GM23338 (cell line): ENCODE data around the gene ATXN3.

Experiments
- CREB1 ChIP-seq: fragments of 250-450 bp; sonication (Bioruptor Pico); IDR thresholded peaks from 2 replicates; pipeline ENCODE4 v1.5.0; 2020; ENCODE audit warnings: low read depth, mild to moderate bottlenecking, moderate library complexity
- EZH2 ChIP-seq: fragments of 200-600 bp; sonication (generic); IDR thresholded peaks from one replicate; pipeline ENCODE4 v1.8.0; 2017; ENCODE audit warnings: antibody characterized with exemption, mild to moderate bottlenecking, low read depth; ENCODE audit not compliant: unreplicated experiment
- EZH2phosphoT487 ChIP-seq: fragments of 200-600 bp; sonication (generic); IDR thresholded peaks from one replicate; pipeline ENCODE4 v1.8.1; 2018; ENCODE audit warnings: antibody characterized with exemption; ENCODE audit not compliant: unreplicated experiment
- JUNB ChIP-seq: IDR thresholded peaks from one replicate; pipeline ENCODE4 v1.6.1; 2016; ENCODE audit warnings: antibody characterized with exemption; ENCODE audit not compliant: unreplicated experiment
- POLR2AphosphoS5 ChIP-seq: IDR thresholded peaks from 2 replicates; pipeline ENCODE4 v1.6.1; 2016; ENCODE audit warnings: antibody characterized with exemption, low read depth
- REST ChIP-seq: IDR thresholded peaks from one replicate; pipeline ENCODE4 v1.6.1; 2018; ENCODE audit warnings: antibody characterized with exemption; ENCODE audit not compliant: unreplicated experiment
- ZNF114 ChIP-seq: fragments of 250-450 bp; sonication (Bioruptor Pico); IDR thresholded peaks from 2 replicates; pipeline ENCODE4 v1.5.0; 2020; ENCODE audit warnings: mild to moderate bottlenecking, moderate library complexity
- ZNF331 ChIP-seq: fragments of 250-450 bp; sonication (Bioruptor Pico); IDR thresholded peaks from 2 replicates; pipeline ENCODE4 v1.5.0; 2020; ENCODE audit warnings: low read depth, mild to moderate bottlenecking, moderate library complexity
- TF ChIP-seq, protein P1 (sequence below), 2 experiments: fragments of 200-600 bp in 1 of 2; sonication (generic) in 1 of 2; conservative IDR thresholded peaks; 2 replicates each; pipeline versions ENCODE4 v1.5.1 to v1.6.1; 2016 to 2017; ENCODE audit warnings: antibody characterized with exemption in 2 of 2, low read depth in 2 of 2, mild to moderate bottlenecking in 2 of 2, moderate library complexity in 1 of 2
- TF ChIP-seq, protein P2 (sequence below): IDR thresholded peaks from 2 replicates; pipeline ENCODE4 v1.6.1; 2016; ENCODE audit warnings: antibody characterized with exemption

DNA sequence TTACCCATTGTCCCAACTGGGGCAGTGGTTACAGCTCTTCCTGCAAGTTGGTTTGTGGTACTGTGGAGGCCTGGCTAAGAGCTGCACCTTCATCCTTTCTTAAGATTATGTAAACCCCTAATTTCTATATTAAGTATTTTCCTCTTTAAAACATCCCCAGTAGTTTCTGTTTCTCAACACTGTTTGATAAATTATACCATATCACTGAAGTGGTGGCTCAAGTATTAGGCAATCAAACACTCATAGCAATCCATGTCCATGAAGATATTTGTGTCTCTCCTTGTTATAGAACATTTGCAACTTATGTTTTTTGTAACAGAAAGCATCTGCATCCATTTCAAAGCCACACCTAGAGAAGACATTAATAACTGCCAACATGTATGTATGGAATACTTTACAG, 31.8 kb downstream of the ATXN3 start:
- TF ChIP-seq, protein P1, sequence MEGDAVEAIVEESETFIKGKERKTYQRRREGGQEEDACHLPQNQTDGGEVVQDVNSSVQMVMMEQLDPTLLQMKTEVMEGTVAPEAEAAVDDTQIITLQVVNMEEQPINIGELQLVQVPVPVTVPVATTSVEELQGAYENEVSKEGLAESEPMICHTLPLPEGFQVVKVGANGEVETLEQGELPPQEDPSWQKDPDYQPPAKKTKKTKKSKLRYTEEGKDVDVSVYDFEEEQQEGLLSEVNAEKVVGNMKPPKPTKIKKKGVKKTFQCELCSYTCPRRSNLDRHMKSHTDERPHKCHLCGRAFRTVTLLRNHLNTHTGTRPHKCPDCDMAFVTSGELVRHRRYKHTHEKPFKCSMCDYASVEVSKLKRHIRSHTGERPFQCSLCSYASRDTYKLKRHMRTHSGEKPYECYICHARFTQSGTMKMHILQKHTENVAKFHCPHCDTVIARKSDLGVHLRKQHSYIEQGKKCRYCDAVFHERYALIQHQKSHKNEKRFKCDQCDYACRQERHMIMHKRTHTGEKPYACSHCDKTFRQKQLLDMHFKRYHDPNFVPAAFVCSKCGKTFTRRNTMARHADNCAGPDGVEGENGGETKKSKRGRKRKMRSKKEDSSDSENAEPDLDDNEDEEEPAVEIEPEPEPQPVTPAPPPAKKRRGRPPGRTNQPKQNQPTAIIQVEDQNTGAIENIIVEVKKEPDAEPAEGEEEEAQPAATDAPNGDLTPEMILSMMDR (conservative IDR thresholded peaks at IDR 0.05; ENCODE audit: low read depth in 2 of 2): no peak
- no peak for TF ChIP-seq POLR2AphosphoS5
- no peak for TF ChIP-seq ZNF114 (CRISPR knock-in tag)
- TF ChIP-seq EZH2phosphoT487: no peak
- TF ChIP-seq JUNB: no peak
- no peak for TF ChIP-seq EZH2
- no peak for TF ChIP-seq CREB1 (CRISPR knock-in tag)
- TF ChIP-seq ZNF331 (CRISPR knock-in tag): no peak
- TF ChIP-seq REST: no peak
- TF ChIP-seq, protein P2, sequence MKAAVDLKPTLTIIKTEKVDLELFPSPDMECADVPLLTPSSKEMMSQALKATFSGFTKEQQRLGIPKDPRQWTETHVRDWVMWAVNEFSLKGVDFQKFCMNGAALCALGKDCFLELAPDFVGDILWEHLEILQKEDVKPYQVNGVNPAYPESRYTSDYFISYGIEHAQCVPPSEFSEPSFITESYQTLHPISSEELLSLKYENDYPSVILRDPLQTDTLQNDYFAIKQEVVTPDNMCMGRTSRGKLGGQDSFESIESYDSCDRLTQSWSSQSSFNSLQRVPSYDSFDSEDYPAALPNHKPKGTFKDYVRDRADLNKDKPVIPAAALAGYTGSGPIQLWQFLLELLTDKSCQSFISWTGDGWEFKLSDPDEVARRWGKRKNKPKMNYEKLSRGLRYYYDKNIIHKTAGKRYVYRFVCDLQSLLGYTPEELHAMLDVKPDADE: no peak
